Karpas-422 (cell line): Measurements from ENCODE around the gene FAM3A. TPM values are rescaled to one million over a fixed set of nuclear protein-coding genes. Genes with fewer than 3 reads are reported as not detected.

Experiments used
- DNase-seq: peaks from one replicate; pipeline ENCODE4 v3.0.0-alpha.2; 2015
- H2AFZ ChIP-seq: fragments of 200-600 bp; sonication (generic); 2 replicates; pipeline ENCODE4 v1.6.1; 2014; ENCODE audit warnings: antibody characterized with exemption, low read length, mixed read lengths
- H3K27ac ChIP-seq: fragments of 200-600 bp; sonication (generic); 2 replicates; pipeline ENCODE4 v1.5.1; 2014; ENCODE audit warnings: mild to moderate bottlenecking, low read length, moderate library complexity
- H3K27me3 ChIP-seq: fragments of 200-600 bp; sonication (generic); 2 replicates; pipeline ENCODE4 v1.6.1; 2014; ENCODE audit warnings: low read length, mixed read lengths
- H3K36me3 ChIP-seq: fragments of 200-600 bp; sonication (generic); 2 replicates; pipeline ENCODE4 v1.6.1; 2014; ENCODE audit warnings: low read length, mixed read lengths; ENCODE audit not compliant: insufficient read depth
- H3K4me1 ChIP-seq: fragments of 200-600 bp; sonication (generic); 2 replicates; pipeline ENCODE4 v1.6.1; 2014; ENCODE audit warnings: mild to moderate bottlenecking, low read length, mixed read lengths
- H3K4me2 ChIP-seq: fragments of 200-600 bp; sonication (generic); 2 replicates; pipeline ENCODE4 v1.6.1; 2014; ENCODE audit warnings: low read length, low read depth, mild to moderate bottlenecking; ENCODE audit not compliant: poor library complexity, severe bottlenecking
- H3K4me3 ChIP-seq: fragments of 200-600 bp; sonication (generic); 2 replicates; pipeline ENCODE4 v1.5.1; 2014; ENCODE audit warnings: mild to moderate bottlenecking, antibody characterized with exemption, low read length, mixed read lengths
- H3K79me2 ChIP-seq: fragments of 200-600 bp; sonication (generic); 2 replicates; pipeline ENCODE4 v1.6.1; 2014; ENCODE audit warnings: mild to moderate bottlenecking, low read length, mixed read lengths
- H3K9ac ChIP-seq: fragments of 200-600 bp; sonication (generic); 2 replicates; pipeline ENCODE4 v1.6.0; 2014; ENCODE audit warnings: low read length
- H3K9me2 ChIP-seq: fragments of 200-600 bp; sonication (generic), shearing (Covaris generic); replicated peaks from 2 replicates; pipeline ENCODE4 v1.6.0; 2014; ENCODE audit warnings: mild to moderate bottlenecking, low read length, moderate library complexity; ENCODE audit not compliant: insufficient read depth
- H3K9me3 ChIP-seq: fragments of 300-700, 200-600 bp; sonication (generic); 2 replicates; pipeline ENCODE4 v1.6.1; 2014; ENCODE audit warnings: low read length, mixed read lengths
- H4K20me1 ChIP-seq: fragments of 200-600 bp; sonication (generic); 2 replicates; pipeline ENCODE4 v1.6.1; 2014; ENCODE audit warnings: mild to moderate bottlenecking, antibody characterized with exemption, low read length, low read depth; ENCODE audit not compliant: insufficient read depth
- small RNA-seq: library from RNA; depleted of rRNA; stranded (forward); fragments of <200 nt; gene quantifications from one replicate; pipeline ENCODE3, GENCODE V24; 2014
- total RNA-seq: library from RNA; depleted of rRNA; stranded (reverse); fragments of >200 nt; shearing (Covaris generic); gene quantifications from 2 replicates; pipeline ENCODE4 v1.2.3, GENCODE V29; 2014; ENCODE audit warnings: low replicate concordance; rRNA removed

The FAM3A gene
- total RNA-seq, 1 experiment from 2014 or later = 14.0 TPM

- no peaks in the 10 kb centered on the region for H3K9me3 ChIP-seq
- H3K4me1 ChIP-seq = peaks cover 6% of the 10 kb centered on the region
- no peak overlapping the region for H2AFZ ChIP-seq
- H3K9ac ChIP-seq = peak overlapping the region; percentile 74
- peak overlapping the region; percentile 80 for H3K4me2 ChIP-seq
- no peaks in the 10 kb centered on the region for H3K9me2 ChIP-seq
- peak overlapping the region; percentile 81; the same call in 1 of the 2 replicates for H3K4me3 ChIP-seq
- no peaks in the 10 kb centered on the region for H3K36me3 ChIP-seq
- H4K20me1 ChIP-seq = no peaks in the 10 kb centered on the region
- DNase-seq = no peak
- peaks cover 6% of the 10 kb centered on the region; the same call in 1 of the 2 replicates for H3K79me2 ChIP-seq
- H3K27me3 ChIP-seq = no peaks in the 10 kb centered on the region
- H3K27ac ChIP-seq = no peak overlapping the region
Measured at GRCh38 chrX:154459832-154460231, 56.2 kb downstream of the FAM3A start.

DNA sequence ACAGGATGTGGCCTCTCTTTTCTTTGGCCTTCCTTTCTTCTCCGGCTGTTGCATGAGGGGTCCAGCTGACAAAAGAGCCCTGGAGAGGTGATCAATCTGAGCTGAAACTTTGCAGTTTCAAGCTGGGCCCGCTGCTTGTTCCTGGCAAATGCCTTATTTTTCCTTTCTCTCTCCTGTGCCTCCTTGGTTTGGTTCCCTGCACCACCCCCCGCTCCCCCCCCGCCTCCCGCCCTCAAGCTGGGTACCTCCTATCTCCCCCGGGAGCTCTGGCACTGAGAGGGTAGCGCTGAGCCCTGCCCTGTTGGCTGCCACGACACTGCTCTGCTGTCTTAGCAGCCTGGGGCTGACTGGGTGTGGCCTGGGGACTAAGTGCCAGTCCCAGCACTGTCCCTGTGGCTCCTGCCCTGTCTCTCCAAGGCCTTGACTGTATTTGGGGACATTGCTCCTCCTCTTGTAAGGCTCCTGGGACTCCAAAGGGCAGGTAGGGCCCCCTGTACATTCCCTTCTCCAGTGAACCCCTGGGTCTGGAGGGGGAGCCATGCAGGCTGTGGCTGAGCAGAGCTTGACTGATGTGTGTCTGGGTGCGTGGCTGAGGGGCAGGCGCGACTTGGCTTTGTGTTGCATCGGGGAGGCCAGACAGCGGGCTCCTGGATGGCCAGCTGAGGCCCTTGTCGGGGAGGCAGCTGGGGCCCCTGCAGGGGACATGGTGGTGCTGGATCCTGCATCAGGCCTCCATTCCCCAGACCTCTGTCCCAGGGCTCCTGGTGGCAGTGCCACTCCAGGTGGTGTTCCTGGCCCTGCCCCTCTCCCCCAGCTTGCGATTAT is 56.9 kb downstream of the FAM3A start:
- no peaks in the 10 kb centered on the region for H3K9me2 ChIP-seq
- H3K27ac ChIP-seq = no peak overlapping the region
- H3K9ac ChIP-seq = peak overlapping the region; percentile 74
- peaks cover 6% of the 10 kb centered on the region; the same call in 1 of the 2 replicates for H3K79me2 ChIP-seq
- H3K4me3 ChIP-seq = peak overlapping the region; percentile 81
- H4K20me1 ChIP-seq = no peaks in the 10 kb centered on the region
- no peaks in the 10 kb centered on the region for H3K27me3 ChIP-seq
- no peak for DNase-seq
- peak overlapping the region; percentile 80 for H3K4me2 ChIP-seq
- H3K36me3 ChIP-seq = no peaks in the 10 kb centered on the region
- no peak overlapping the region for H2AFZ ChIP-seq
- no peaks in the 10 kb centered on the region for H3K9me3 ChIP-seq
- peaks cover 6% of the 10 kb centered on the region for H3K4me1 ChIP-seq

DNA sequence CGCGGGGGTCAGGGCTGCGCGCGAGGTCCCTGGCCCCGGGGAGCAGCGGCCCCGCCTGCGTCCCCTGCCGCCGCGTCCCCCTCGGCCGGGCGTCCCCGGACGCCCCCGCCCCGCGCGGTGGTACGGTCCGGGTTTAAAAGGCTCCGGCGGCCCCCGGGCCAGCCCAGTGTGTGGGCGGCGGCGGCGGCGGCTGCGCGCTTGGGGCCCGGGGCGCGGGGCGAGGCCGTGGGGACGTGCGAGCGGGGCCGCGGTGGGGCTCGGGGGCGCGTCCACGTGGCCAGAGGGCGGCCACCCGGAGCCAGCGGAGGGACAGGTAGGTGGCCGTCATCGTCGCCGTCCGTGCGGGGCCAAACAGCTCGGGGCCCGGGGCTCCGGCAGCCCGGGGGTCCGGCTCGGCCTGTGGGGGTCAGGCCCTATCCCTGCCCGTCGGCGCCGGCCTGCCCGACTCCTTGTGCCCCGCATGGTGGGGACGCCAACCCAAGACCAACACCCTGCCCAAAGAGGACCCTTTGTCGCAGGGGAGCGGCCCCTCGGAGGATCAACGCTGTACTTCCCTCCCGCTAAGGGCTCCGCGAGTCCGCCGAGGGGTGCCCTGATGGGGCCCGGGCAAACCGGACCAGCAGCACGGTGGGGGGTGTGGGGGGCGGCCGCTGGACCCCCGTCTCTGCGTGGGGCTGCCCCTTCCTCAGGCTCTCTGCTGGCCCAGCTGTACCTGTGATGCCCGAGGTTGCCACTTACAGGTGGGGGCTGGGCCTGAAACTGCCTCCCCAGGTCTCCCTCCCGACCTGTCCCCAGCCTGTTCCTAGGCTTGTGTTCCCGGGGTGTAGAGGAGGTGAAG is 57.7 kb downstream of the FAM3A start, which contains the start of gene PLXNA3:
Gene PLXNA3, plus strand, starts transcription at position 166 of the 838 bp plus-strand sequence. CDS start 1,903 bp downstream, outside the sequence.
- DNase-seq = peak; percentile 71
- H3K36me3 ChIP-seq = no peaks in the 10 kb centered on the region
- H3K4me2 ChIP-seq = peak within 1 kb of the TSS; percentile 80
- no peaks in the 10 kb centered on the region for H3K9me3 ChIP-seq
- H3K27me3 ChIP-seq = no peaks in the 10 kb centered on the region
- H3K9ac ChIP-seq = peak within 1 kb of the TSS; percentile 74
- no peaks in the 10 kb centered on the region for H3K9me2 ChIP-seq
- H4K20me1 ChIP-seq = no peaks in the 10 kb centered on the region
- H3K4me3 ChIP-seq = peak within 1 kb of the TSS; percentile 81
- peaks cover 6% of the 10 kb centered on the region; the same call in 1 of the 2 replicates for H3K79me2 ChIP-seq
- no peak within 1 kb of the TSS for H3K27ac ChIP-seq
- no peak within 1 kb of the TSS for H2AFZ ChIP-seq
- H3K4me1 ChIP-seq = peaks cover 6% of the 10 kb centered on the region

DNA sequence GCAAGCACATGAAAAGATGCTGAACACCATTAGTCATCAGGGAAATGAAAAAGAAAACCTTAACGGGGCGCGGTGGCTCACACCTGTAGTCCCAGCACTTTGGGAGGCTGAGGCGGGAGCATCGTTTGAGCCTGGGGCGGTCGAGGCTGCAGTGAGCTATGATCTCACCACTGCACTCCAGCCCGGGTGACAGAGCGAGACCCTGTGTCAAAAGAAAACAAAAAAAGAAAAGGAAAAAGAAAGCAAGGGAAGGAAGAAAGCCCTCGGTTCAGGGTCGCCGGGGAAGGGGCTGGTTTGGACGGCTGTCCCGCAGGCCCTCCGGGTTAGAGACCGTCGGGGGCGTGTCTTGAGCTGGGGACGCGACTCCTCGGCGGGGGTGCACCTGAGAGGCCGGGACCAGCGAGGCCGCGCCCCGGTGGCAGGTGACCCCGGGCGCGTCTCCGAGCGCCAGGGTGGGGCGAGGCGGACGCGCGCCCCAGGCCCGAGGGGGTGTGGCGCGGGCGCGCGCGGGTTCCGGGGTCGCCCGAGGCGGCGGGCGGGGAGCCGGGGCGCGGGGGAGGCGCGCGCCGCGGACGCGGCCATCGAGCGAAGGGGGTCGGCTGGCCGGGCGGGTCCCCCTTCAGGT is 58.4 kb downstream of the FAM3A start:
- Histone ChIP-seq H3K9ac (peak overlapping the region; percentile 74; the same call in 1 of the 2 replicates), H2AFZ (no peak overlapping the region), H3K9me2 (no peaks in the 10 kb centered on the region), H3K4me3 (peak overlapping the region; percentile 81; the same call in 1 of the 2 replicates), H3K9me3 (no peaks in the 10 kb centered on the region), H3K27me3 (no peaks in the 10 kb centered on the region), H3K36me3 (no peaks in the 10 kb centered on the region), H3K4me2 (peak overlapping the region; percentile 44), H3K79me2 (peaks cover 6% of the 10 kb centered on the region; the same call in 1 of the 2 replicates), H3K27ac (no peak overlapping the region), H3K4me1 (peaks cover 6% of the 10 kb centered on the region), H4K20me1 (no peaks in the 10 kb centered on the region)
- DNase-seq = peak; percentile 74

Small RNA genes lying within 50 kb of the gene (small RNA-seq; reads per million reads assigned to genes)
- not detected for gene RN7SL697P

Other genes starting within 250 kb of the FAM3A start
- not detected in 2 replicates for gene TEX28, start 221.1 kb downstream of the FAM3A start, total RNA-seq
- not detected in 2 replicates for gene TKTL1, start 220.4 kb downstream of the FAM3A start, total RNA-seq
- 46.3 and 89.6 TPM in 2 replicates for gene FLNA, start 141.6 kb downstream of the FAM3A start, total RNA-seq
- gene EMD, start 136.9 kb downstream of the FAM3A start, total RNA-seq = 19.5 and 20.7 TPM in 2 replicates
- gene RPL10, start 117.9 kb downstream of the FAM3A start, total RNA-seq = 4,110 and 4,432 TPM in 2 replicates
- 17.6 and 30.8 TPM in 2 replicates for gene DNASE1L1, start 107.0 kb downstream of the FAM3A start, total RNA-seq
- gene TAFAZZIN, start 104.7 kb downstream of the FAM3A start, total RNA-seq = 22.1 and 39.0 TPM in 2 replicates
- 40.0 and 46.6 TPM in 2 replicates for gene ATP6AP1, start 87.6 kb downstream of the FAM3A start, total RNA-seq
- 52.7 and 88.3 TPM in 2 replicates for gene GDI1, start 79.1 kb downstream of the FAM3A start, total RNA-seq
- gene FAM50A, start 72.1 kb downstream of the FAM3A start, total RNA-seq = 18.9 and 49.5 TPM in 2 replicates
- gene PLXNA3, start 58.0 kb downstream of the FAM3A start, total RNA-seq = 7.2 and 15.8 TPM in 2 replicates
- gene LAGE3, start 37.0 kb downstream of the FAM3A start, total RNA-seq = 51.8 and 73.5 TPM in 2 replicates
- gene UBL4A, start 29.6 kb downstream of the FAM3A start, total RNA-seq = 30.4 and 52.2 TPM in 2 replicates
- gene SLC10A3, start 25.6 kb downstream of the FAM3A start, total RNA-seq = 30.5 and 32.1 TPM in 2 replicates
- 24.3 and 36.1 TPM in 2 replicates for gene G6PD, start 30.6 kb upstream of the FAM3A start, total RNA-seq
- gene IKBKG, start 31.4 kb upstream of the FAM3A start, total RNA-seq = 8.1 and 14.3 TPM in 2 replicates
- gene CTAG1A, start 68.9 kb upstream of the FAM3A start, total RNA-seq = not detected in 2 replicates
- not detected in 2 replicates for gene CTAG1B, start 103.0 kb upstream of the FAM3A start, total RNA-seq
- 15.5 TPM in 1 of 2 replicates, not detected in the other for gene CTAG2, start 137.3 kb upstream of the FAM3A start, total RNA-seq
- gene GAB3, start 234.8 kb upstream of the FAM3A start, total RNA-seq = 3.5 and 26.2 TPM in 2 replicates
- 58.6 and 94.0 TPM in 2 replicates for gene DKC1, start 246.6 kb upstream of the FAM3A start, total RNA-seq